ENCODE results near the gene NANS. TPM values are rescaled to one million over a fixed set of nuclear protein-coding genes. Genes with fewer than 3 reads are reported as not detected.

Gene NANS
- 10 to 100 TPM; 51.2 to 51.8 TPM for total RNA-seq

- intact Hi-C loops (cut with micrococcal nuclease) = no loop called here
- peak; percentile 95 for ATAC-seq
- POLR2A ChIA-PET = interaction anchor here (0.6 to 3.7 kb wide), 23 partner anchors 11 to 200 kb away, joined by 3 to 44 read pairs (median 4); partner anchors contain the start of genes TBC1D2 and TRMO
These were observed at the start of gene NANS for GRCh38 chr9:98056269-98057137. Gene NANS, plus strand, starts transcription at chr9:98056732. Its CDS starts 77 bp downstream, at chr9:98056809.

GRCh38 chr9:98007251-98007928 lies 49.1 kb upstream of the NANS start:
- Mint-ChIP-seq H3K36me3 (ENCODE audit: low read depth) (peaks cover 80% of the 10 kb centered on the region), H3K4me3 (no peak overlapping the region), H3K27me3 (no peaks in the 10 kb centered on the region), H3K27ac (peak overlapping the region; percentile 33), H3K9me3 (no peaks in the 10 kb centered on the region), H3K4me1 (ENCODE audit: low read depth) (peaks cover 33% of the 10 kb centered on the region)
- ATAC-seq (peak; percentile 42), DNase-seq (no peak)
- intact Hi-C loops (cut with micrococcal nuclease) = no loop called here
- TF ChIP-seq CTCF (IDR thresholded peaks at IDR 0.05) = no peak
- CTCF ChIA-PET = interaction anchor here (0.8 to 2.1 kb wide), 2 partner anchors 10 to 15 kb away, joined by 4 to 11 read pairs; no protein-coding TSS in a partner anchor
- POLR2A ChIA-PET = interaction anchor here (0.9 to 10.7 kb wide), 3 partner anchors 14 to 18 kb away, joined by 3 to 201 read pairs (median 5); partner anchors contain the start of gene ANP32B

More at GRCh38 chr9:98056269-98057137, at the start of gene NANS:
- H3K9me3 Mint-ChIP-seq = peaks cover 3% of the 10 kb centered on the region
- TF ChIP-seq CTCF (IDR thresholded peaks at IDR 0.05) = no peak
- DNase-seq = peak; percentile 96
- CTCF ChIA-PET = interaction anchor here (0.9 to 5.4 kb wide), 5 partner anchors 18 to 26 kb away, joined by 3 to 28 read pairs (median 6); no protein-coding TSS in a partner anchor
- peak within 1 kb of the TSS; percentile 91 for H3K4me3 Mint-ChIP-seq
- H3K27me3 Mint-ChIP-seq = no peaks in the 10 kb centered on the region
- H3K4me1 Mint-ChIP-seq (ENCODE audit: low read depth) = peaks cover 32% of the 10 kb centered on the region
- H3K27ac Mint-ChIP-seq = peak within 1 kb of the TSS; percentile 94
- H3K36me3 Mint-ChIP-seq (ENCODE audit: low read depth) = peaks cover 26% of the 10 kb centered on the region

GRCh38 chr9:98008764-98009163 lies 47.8 kb upstream of the NANS start:
- POLR2A ChIA-PET = interaction anchor here (0.6 to 10.7 kb wide), 3 partner anchors 10 to 29 kb away, joined by 5 to 201 read pairs (median 6); partner anchors contain the start of gene ANP32B
- peaks cover 83% of the 10 kb centered on the region for H3K36me3 Mint-ChIP-seq (ENCODE audit: low read depth)
- no peak overlapping the region for H3K27ac Mint-ChIP-seq
- H3K9me3 Mint-ChIP-seq = no peaks in the 10 kb centered on the region
- DNase-seq (no peak), ATAC-seq (no peak)
- peaks cover 29% of the 10 kb centered on the region for H3K4me1 Mint-ChIP-seq (ENCODE audit: low read depth)
- intact Hi-C loops (cut with micrococcal nuclease) = no loop called here
- TF ChIP-seq CTCF (IDR thresholded peaks at IDR 0.05) = no peak
- CTCF ChIA-PET = no interaction called here
- H3K4me3 Mint-ChIP-seq = no peak overlapping the region
- no peaks in the 10 kb centered on the region for H3K27me3 Mint-ChIP-seq

GRCh38 chr9:98009437-98009836 lies 47.1 kb upstream of the NANS start:
- peak overlapping the region; percentile 3 for H3K27ac Mint-ChIP-seq

More at GRCh38 chr9:98009437-98009836, 47.1 kb upstream of the NANS start:
- no peaks in the 10 kb centered on the region for H3K27me3 Mint-ChIP-seq
- intact Hi-C loops (cut with micrococcal nuclease) = no loop called here
- H3K36me3 Mint-ChIP-seq (ENCODE audit: low read depth) = peaks cover 80% of the 10 kb centered on the region
- DNase-seq = no peak
- no peaks in the 10 kb centered on the region for H3K9me3 Mint-ChIP-seq
- no peak overlapping the region for H3K4me3 Mint-ChIP-seq
- no peak for TF ChIP-seq CTCF (IDR thresholded peaks at IDR 0.05)
- POLR2A ChIA-PET = interaction anchor here (0.6 to 10.7 kb wide), 3 partner anchors 9 to 28 kb away, joined by 5 to 201 read pairs (median 6); partner anchors contain the start of gene ANP32B
- CTCF ChIA-PET = no interaction called here
- peaks cover 29% of the 10 kb centered on the region for H3K4me1 Mint-ChIP-seq (ENCODE audit: low read depth)
- no peak for ATAC-seq
